Activated naive CD8-positive, alpha-beta T cell treated with anti-CD3 and anti-CD28 coated beads, Interleukin-2, amount 50 U/mL, for 16 hours (primary cell): ENCODE data around the gene NAT9.

Experiments
- DNase-seq: peaks from one replicate; pipeline ENCODE4 v3.0.0-alpha.2; 2020; ENCODE audit warnings: low read depth, low spot score

Gene NAT9

GRCh38 chr17:74761419-74761818 lies 14.7 kb downstream of the NAT9 start:
- no peak for DNase-seq

- no peak for DNase-seq
Measured at GRCh38 chr17:74760404-74761105, 15.6 kb downstream of the NAT9 start.

DNA sequence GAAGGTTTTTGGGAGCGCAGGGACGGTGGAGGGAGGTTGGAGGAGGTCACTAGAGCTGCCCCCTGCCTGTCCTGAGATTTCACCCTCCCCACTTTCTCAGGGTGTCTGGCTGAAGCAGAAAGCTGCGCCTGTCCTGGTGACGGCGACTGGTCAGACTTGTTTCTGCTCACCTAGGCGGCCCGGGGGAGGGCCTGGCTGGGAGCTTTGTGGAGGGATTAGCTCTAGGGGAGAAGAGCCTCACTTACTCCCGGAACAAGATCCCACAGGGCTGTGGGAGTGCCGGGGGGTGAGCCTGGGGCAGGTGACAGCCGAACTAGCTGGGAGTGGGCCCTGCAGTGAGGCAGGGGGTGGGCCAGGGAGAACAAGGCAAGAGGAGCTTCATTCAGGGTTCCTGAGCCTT lies 16.2 kb downstream of the NAT9 start:
- no peak for DNase-seq

DNA sequence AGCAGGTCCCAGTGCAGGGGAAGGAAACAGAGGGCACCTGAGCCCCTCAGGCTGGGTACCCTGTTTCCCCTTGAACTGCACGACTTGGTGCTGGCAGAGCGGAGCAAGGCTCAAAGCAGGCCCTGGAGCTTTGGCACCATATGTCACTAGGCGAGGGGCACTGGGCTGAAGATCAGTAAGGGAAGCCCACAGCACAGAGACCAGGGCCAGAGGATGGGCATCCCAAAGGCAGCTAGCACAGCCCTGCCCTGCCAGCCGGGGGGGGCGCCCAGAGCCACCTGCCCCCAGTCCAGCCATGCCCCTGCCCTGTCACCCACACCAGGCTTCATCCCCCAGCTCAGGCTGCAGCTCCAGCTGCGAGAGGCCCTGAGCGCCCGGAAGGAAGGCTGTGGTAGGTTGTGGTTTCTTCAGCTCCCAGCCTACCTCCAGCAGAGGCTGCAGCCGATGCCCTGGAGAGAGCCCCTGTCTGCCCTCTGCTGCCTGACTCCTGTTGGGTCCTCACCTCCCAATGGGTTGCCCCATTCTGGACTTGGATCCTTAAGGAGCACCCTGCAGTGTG lies 16.8 kb downstream of the NAT9 start:
- no peak for DNase-seq

GRCh38 chr17:74758848-74759168 lies 17.3 kb downstream of the NAT9 start:
- DNase-seq: no peak

DNA sequence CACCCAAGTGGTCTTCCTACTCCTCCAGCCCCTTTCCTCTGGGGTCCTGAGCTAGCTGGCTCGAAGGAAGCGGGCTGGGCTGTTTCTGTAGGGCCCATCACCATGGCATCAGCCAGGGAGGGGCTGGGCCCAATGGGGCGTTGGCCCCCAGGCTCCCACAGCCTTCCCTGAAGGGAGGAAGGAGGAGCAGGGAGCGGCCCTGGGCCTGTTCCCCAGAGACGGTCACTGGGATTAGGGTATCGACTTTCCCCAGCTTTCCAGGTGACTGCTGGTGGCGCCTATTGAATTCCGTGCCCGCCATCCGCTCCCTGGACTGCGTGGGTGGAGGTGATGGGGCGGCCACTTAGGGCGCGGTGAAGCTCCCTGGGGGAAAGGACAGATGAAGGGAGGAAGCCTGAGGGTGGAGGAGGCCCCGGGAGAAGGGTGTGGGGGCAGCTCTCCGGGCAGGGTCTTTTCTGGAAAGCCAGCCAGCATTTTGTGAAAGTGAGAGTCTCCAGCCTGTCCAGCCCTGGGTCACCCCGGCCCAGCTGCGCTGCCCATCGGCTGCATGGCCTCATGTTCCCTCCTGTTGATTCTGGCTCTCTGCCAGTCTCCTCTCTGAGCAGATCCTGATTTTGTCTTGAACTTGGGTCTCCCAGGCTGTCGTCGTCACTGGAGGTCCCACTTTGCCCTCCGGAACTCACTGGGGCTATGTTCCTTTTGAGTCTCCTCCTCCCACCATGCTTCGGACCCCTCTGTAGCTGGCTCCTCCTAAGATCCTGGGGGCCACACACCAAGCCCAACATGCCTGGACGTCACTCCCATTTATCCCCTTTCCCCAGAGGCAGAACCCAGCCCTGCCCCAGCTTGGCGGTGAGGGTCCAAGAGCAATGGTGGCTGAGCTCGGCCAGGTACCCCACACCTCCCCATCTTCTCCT lies 18.0 kb downstream of the NAT9 start:
- no peak for DNase-seq

- DNase-seq: no peak
Measured at GRCh38 chr17:74757502-74757901, 18.6 kb downstream of the NAT9 start.

DNA sequence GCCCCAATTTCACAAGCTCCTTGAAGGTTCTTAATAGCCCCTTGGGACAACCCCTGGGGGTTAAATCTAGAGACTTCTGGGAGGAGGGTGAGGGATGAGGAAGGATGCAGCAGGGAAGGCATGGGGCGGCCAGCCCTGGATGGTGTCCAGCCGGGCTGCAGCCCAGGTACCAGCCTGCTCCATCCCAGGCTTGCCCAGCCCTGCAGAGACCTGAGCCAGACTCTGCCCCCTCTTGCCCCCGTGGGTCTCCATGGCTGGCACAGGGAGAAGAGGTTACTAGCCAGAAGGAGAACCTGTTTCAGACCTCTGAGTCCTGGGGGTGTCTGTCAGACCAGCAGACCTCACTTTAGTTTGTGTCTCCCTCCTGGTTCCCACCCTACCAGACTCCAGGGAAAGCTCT lies 19.3 kb downstream of the NAT9 start:
- DNase-seq: no peak

DNA sequence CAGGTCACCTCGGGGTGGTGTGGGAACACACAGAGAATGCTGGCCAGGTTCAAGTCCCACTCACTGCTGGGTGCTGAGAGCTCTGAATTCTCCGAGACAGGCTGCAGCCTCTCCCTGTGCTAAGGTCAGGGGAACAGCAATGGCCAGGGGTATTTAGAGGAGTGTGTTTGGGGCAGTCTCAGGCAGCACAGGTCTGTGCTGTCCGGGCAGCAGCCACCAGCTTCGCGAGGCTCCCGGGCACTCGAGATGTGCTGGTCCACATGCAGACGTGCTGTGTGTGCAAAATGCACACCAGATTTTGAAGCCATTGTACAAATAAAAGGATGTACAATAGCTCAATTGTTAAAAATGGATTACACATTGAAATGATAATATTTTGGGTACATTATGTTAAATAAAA lies 20.6 kb downstream of the NAT9 start:
- DNase-seq: no peak

DNA sequence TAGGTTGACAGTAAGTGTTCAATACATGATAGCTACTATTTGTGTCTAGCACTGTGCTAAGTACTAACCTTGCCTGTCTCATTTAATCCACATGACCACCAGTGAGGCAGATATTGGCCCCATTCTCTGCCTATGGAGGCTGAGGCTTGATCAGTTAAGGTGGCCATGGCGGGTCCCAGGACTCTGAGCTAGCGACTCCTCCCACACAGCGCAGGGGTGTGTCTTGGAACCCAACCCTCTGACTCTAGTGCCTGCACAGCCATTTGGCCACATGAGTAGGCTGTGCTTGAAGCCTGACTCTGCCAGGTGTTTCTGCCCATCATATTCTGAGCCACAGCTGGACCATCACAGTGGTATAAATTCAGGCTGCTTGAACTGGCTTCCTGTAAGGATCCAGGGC lies 21.3 kb downstream of the NAT9 start:
- DNase-seq: no peak

DNA sequence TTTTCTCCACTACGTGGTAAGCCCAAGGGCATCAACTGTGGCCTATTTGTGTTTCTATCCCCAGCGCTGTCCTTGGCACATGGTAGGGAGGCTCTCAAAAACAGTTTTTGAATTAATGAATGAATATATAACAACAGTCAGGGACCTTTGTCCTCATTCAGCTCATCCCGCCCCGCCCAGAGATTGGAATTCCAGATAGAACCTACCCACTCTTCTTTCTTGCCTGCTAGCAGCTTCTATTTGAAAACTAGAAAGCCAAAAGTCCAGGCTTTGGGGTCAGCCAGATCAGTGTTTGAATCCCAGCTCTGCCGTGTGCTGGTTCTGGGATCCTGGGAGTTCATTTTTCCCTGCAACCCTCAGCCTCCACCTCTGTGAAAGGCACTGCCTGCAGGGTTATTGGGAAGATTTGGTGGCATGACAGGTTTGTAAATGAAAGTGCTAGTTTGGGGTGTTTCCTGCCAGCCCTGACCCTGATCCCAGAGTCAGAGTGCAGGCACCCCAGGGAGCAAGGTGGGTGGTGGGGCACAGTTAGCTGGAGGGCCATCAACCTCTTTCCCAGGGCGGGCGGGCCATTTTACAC lies 23.2 kb downstream of the NAT9 start:
- DNase-seq: no peak

GRCh38 chr17:74752415-74752814 lies 23.7 kb downstream of the NAT9 start:
- no peak for DNase-seq

GRCh38 chr17:74750327-74751069 lies 25.6 kb downstream of the NAT9 start:
- no peak for DNase-seq

DNA sequence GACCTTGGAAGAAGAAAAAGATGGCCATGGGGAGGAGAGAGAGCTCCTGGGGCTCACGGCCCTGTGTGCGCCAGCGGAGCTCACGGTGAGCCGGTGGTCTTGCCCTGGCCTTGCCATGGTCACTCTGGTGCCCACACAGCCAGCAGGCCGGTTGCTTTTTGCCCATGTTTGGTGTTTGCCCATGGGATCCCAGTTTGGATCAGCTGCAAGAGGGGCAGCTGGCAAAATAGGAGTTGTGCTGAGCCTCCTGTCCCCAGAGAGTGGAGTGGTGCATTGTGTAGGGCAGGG lies 26.2 kb downstream of the NAT9 start:
- no peak for DNase-seq

DNA sequence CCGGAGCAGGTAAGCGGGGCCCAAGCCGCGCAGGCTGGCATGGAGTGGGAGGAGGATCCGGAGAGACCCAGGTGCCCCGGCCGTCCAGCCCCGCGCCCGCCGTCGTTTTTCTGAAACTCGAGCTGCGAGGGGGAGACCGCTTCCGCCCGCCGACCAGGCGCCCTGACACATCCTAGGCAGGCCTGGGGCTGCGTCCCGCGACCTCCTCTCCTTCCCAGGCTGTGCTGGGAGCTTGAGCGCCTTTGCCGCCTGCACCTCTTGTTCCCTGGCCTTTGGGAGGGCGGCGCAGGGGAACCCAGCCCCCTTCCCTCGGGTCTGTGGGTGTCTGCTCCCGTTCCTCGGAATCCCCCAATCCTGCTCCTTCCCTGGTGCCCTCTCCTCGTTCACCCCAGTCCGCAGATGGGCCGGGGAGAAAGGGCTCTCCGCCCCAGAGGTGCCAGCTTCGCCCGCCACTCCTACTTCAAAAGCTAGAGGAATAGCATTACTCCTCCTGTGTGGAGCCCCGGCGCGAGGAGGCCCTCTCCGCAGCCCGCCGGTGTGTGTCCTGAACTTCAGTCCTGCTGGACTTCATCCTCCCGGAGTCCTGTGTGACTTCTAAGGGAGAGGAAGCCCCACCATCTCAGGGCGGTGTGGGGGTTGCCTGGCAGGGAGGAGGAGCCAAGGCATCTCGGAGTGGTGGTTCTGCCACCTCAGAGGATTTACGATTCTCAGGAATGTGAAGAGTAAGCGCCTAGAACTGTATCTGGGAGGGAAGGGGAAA lies 26.7 kb downstream of the NAT9 start:
- DNase-seq: no peak

- peak; percentile 88 for DNase-seq
Measured at GRCh38 chr17:74748529-74749278, 27.4 kb downstream of the NAT9 start, which contains the start of gene NHERF1. TSS of gene NHERF1 (plus strand) at chr17:74748628. CDS start at chr17:74748847, 219 bp downstream.

GRCh38 chr17:74748279-74748528 lies 27.9 kb downstream of the NAT9 start:
- DNase-seq: no peak

DNA sequence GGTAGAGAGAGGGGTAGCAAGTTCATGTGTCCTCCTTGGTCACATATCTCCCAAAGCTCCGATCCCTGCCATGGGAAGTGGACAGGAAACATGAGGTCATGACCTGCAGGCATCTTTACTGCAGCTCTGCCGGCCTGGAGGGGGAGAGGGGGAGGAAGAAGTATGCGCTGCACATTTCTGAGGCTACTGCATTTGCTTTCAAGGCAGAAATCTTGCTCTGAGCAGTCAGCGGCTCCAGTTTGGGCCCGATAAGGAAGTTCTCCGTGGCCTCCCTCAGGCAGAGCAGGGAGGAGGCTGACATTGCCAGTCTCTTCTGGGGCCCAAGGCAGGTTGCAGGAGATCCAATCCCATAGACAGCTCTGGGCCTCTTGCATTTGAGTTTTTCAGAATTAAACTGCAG lies 29.2 kb downstream of the NAT9 start:
- no peak for DNase-seq

GRCh38 chr17:74746376-74746775 lies 29.8 kb downstream of the NAT9 start:
- DNase-seq: no peak

DNA sequence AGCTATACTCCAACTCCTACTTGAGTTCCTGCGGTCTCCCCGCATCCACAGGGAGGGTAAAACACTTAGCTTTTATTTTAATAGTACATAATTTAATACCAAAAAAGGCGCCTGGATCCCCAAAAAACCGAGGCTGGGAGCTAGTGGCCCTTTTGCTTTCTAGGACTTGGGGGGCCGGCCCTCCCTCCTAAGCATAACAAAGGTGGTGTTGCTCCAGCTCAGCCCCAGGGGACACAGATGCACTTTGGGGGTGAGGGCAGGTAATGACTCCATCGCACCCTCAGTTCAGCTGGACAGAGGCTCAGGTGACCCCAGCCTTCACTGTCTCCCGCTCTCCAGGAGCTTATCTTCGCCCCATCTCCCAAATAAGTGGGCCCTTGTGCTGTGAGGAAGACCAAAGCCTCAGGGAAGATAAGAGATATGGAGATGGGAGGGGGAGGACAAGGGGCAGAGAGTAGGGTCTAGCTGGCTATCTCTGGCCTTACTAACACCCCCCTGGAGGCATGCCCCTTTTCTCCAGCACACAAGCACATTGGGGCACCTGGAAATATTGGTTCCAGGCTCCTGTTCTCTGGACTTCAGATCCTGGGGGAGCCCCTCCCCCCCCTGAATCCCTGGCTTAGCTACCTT lies 30.5 kb downstream of the NAT9 start:
- DNase-seq: no peak
